22Rv1 (cell line): ENCODE measurements around the gene KIAA1549.

Experiments used
- ZFX ChIP-seq: fragments of 450-650 bp; IDR thresholded peaks from 2 replicates; pipeline ENCODE4 v1.6.1; 2017; ENCODE audit warnings: antibody characterized with exemption, borderline replicate concordance
- TF ChIP-seq, protein P1 (sequence below): fragments of 450-650 bp; IDR thresholded peaks from 2 replicates; pipeline ENCODE4 v1.5.1; 2017; ENCODE audit warnings: mild to moderate bottlenecking

GRCh38 chr7:138845711-138846110, 135.5 kb downstream of the KIAA1549 start:
- TF ChIP-seq, protein P1, sequence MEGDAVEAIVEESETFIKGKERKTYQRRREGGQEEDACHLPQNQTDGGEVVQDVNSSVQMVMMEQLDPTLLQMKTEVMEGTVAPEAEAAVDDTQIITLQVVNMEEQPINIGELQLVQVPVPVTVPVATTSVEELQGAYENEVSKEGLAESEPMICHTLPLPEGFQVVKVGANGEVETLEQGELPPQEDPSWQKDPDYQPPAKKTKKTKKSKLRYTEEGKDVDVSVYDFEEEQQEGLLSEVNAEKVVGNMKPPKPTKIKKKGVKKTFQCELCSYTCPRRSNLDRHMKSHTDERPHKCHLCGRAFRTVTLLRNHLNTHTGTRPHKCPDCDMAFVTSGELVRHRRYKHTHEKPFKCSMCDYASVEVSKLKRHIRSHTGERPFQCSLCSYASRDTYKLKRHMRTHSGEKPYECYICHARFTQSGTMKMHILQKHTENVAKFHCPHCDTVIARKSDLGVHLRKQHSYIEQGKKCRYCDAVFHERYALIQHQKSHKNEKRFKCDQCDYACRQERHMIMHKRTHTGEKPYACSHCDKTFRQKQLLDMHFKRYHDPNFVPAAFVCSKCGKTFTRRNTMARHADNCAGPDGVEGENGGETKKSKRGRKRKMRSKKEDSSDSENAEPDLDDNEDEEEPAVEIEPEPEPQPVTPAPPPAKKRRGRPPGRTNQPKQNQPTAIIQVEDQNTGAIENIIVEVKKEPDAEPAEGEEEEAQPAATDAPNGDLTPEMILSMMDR, result no peak
- TF ChIP-seq ZFX, result no peak
